SK-N-SH treated with all-trans-retinoic acid at 6 μM for 48 hours (cell line): ENCODE results near the gene RAB44.

ENCODE experiments used
- ATAC-seq: fragments of 200-7000 bp; cut with Tn5 transposase; 3 replicates; pipeline ENCODE4 v1.9.1; 2020; ENCODE audit warnings: mild to moderate bottlenecking, moderate library complexity
- ARNTL ChIP-seq: fragments of 450-650 bp; formaldehyde crosslinking; IDR thresholded peaks from 2 replicates; pipeline ENCODE4 v1.5.0; 2020; ENCODE audit warnings: low read depth, mild to moderate bottlenecking, moderate library complexity, borderline replicate concordance
- BACH2 ChIP-seq: fragments of 250-450 bp; sonication (Bioruptor Pico); IDR thresholded peaks from 2 replicates; pipeline ENCODE4 v1.9.0; 2021; ENCODE audit warnings: mild to moderate bottlenecking, borderline replicate concordance
- CREB5 ChIP-seq: fragments of 250-450 bp; sonication (Bioruptor Pico); IDR thresholded peaks from 2 replicates; pipeline ENCODE4 v1.5.1; 2020; ENCODE audit warnings: low read depth, mild to moderate bottlenecking, moderate library complexity
- CSDC2 ChIP-seq: fragments of 250-450 bp; sonication (Bioruptor Pico); IDR thresholded peaks from 2 replicates; pipeline ENCODE4 v1.5.0; 2020; ENCODE audit warnings: mild to moderate bottlenecking, moderate library complexity
- ESRRG ChIP-seq: fragments of 250-450 bp; sonication (Bioruptor Pico); IDR thresholded peaks from 2 replicates; pipeline ENCODE4 v1.6.1; 2021; ENCODE audit warnings: mild to moderate bottlenecking
- GLIS3 ChIP-seq: fragments of 250-450 bp; sonication (Bioruptor Pico); IDR thresholded peaks from 2 replicates; pipeline ENCODE4 v1.5.0; 2020; ENCODE audit warnings: mild to moderate bottlenecking, moderate library complexity
- ISL1 ChIP-seq: fragments of 250-450 bp; sonication (Bioruptor Pico); IDR thresholded peaks from 2 replicates; pipeline ENCODE4 v2.1.2; 2022; ENCODE audit warnings: mild to moderate bottlenecking, moderate library complexity
- PPARA ChIP-seq: fragments of 250-450 bp; sonication (Bioruptor Pico); IDR thresholded peaks from 2 replicates; pipeline ENCODE4 v1.5.0; 2020; ENCODE audit warnings: mild to moderate bottlenecking, borderline replicate concordance
- RARB ChIP-seq: fragments of 250-450 bp; sonication (Bioruptor Pico); IDR thresholded peaks from 2 replicates; pipeline ENCODE4 v1.8.0; 2021; ENCODE audit warnings: mild to moderate bottlenecking, moderate library complexity
- SNAI2 ChIP-seq: fragments of 250-450 bp; sonication (Bioruptor Pico); IDR thresholded peaks from 2 replicates; pipeline ENCODE4 v1.5.0; 2020; ENCODE audit warnings: mild to moderate bottlenecking, moderate library complexity
- TCF4 ChIP-seq: fragments of 250-450 bp; sonication (Bioruptor Pico); IDR thresholded peaks from 2 replicates; pipeline ENCODE4 v1.8.0; 2021; ENCODE audit warnings: mild to moderate bottlenecking, moderate library complexity, borderline replicate concordance
- TOX ChIP-seq: fragments of 250-450 bp; sonication (Bioruptor Pico); IDR thresholded peaks from 2 replicates; pipeline ENCODE4 v1.8.0; 2021; ENCODE audit warnings: mild to moderate bottlenecking, moderate library complexity, borderline replicate concordance
- ZC3H10 ChIP-seq: fragments of 250-450 bp; sonication (Bioruptor Pico); IDR thresholded peaks from 2 replicates; pipeline ENCODE4 v1.5.1; 2021; ENCODE audit warnings: mild to moderate bottlenecking, moderate library complexity
- ZFP3 ChIP-seq: fragments of 250-450 bp; sonication (Bioruptor Pico); IDR thresholded peaks from 2 replicates; pipeline ENCODE4 v1.5.0; 2020; ENCODE audit warnings: mild to moderate bottlenecking, moderate library complexity
- ZNF565 ChIP-seq: fragments of 450-650 bp; formaldehyde crosslinking; conservative IDR thresholded peaks from 2 replicates; pipeline ENCODE4 v1.5.0; 2020; ENCODE audit warnings: low read depth, mild to moderate bottlenecking, moderate library complexity
- ZNF70 ChIP-seq: fragments of 450-650 bp; formaldehyde crosslinking; IDR thresholded peaks from 2 replicates; pipeline ENCODE4 v1.5.0; 2020; ENCODE audit warnings: mild to moderate bottlenecking, moderate library complexity
- ZNF8 ChIP-seq: fragments of 450-650 bp; formaldehyde crosslinking; IDR thresholded peaks from 2 replicates; pipeline ENCODE4 v1.5.0; 2020; ENCODE audit warnings: mild to moderate bottlenecking, moderate library complexity
- TF ChIP-seq, protein P1 (sequence below): fragments of 250-450 bp; sonication (Bioruptor Pico); IDR thresholded peaks from 2 replicates; pipeline ENCODE4 v1.8.0; 2020; ENCODE audit warnings: mild to moderate bottlenecking, moderate library complexity, borderline replicate concordance
- TF ChIP-seq, protein P2 (sequence below): fragments of 250-450 bp; sonication (Bioruptor Pico); IDR thresholded peaks from 2 replicates; pipeline ENCODE4 v1.8.0; 2021; ENCODE audit warnings: low read depth, mild to moderate bottlenecking, moderate library complexity, borderline replicate concordance
- TF ChIP-seq, protein P3 (sequence below): fragments of 250-450 bp; sonication (Bioruptor Pico); IDR thresholded peaks from 2 replicates; pipeline ENCODE4 v1.5.0; 2020; ENCODE audit warnings: mild to moderate bottlenecking, moderate library complexity

The RAB44 gene

DNA sequence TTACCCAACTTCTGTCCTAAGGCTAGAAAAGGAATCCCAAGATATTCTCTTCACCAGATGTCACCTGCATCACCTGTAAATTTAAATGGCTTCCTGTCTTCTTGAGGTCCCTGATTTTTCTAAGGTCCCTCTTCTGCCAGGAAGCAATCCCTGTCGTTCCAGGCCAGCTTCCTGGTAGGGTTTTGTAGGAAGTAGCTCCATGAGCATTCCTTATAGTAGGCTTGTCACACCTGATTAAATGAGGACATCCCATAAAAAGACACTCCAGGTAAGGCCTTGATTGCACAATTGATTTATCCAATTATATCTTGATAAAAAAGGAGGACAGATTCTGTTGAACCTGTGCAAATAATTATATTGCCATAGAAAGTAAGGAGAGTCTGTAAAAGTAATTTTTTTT is 8.7 kb downstream of the RAB44 start:
- ATAC-seq, result no peak
- TF ChIP-seq, protein P1, sequence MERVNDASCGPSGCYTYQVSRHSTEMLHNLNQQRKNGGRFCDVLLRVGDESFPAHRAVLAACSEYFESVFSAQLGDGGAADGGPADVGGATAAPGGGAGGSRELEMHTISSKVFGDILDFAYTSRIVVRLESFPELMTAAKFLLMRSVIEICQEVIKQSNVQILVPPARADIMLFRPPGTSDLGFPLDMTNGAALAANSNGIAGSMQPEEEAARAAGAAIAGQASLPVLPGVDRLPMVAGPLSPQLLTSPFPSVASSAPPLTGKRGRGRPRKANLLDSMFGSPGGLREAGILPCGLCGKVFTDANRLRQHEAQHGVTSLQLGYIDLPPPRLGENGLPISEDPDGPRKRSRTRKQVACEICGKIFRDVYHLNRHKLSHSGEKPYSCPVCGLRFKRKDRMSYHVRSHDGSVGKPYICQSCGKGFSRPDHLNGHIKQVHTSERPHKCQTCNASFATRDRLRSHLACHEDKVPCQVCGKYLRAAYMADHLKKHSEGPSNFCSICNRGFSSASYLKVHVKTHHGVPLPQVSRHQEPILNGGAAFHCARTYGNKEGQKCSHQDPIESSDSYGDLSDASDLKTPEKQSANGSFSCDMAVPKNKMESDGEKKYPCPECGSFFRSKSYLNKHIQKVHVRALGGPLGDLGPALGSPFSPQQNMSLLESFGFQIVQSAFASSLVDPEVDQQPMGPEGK (CRISPR knock-in tag), result no peak
- no peak for TF ChIP-seq TCF4
- no peak for TF ChIP-seq GLIS3 (CRISPR knock-in tag)
- TF ChIP-seq SNAI2, result no peak
- no peak for TF ChIP-seq ZNF565 (CRISPR knock-in tag)
- no peak for TF ChIP-seq ZC3H10
- no peak for TF ChIP-seq ISL1 (CRISPR knock-in tag)
- no peak for TF ChIP-seq PPARA (CRISPR knock-in tag)
- TF ChIP-seq, protein P2, sequence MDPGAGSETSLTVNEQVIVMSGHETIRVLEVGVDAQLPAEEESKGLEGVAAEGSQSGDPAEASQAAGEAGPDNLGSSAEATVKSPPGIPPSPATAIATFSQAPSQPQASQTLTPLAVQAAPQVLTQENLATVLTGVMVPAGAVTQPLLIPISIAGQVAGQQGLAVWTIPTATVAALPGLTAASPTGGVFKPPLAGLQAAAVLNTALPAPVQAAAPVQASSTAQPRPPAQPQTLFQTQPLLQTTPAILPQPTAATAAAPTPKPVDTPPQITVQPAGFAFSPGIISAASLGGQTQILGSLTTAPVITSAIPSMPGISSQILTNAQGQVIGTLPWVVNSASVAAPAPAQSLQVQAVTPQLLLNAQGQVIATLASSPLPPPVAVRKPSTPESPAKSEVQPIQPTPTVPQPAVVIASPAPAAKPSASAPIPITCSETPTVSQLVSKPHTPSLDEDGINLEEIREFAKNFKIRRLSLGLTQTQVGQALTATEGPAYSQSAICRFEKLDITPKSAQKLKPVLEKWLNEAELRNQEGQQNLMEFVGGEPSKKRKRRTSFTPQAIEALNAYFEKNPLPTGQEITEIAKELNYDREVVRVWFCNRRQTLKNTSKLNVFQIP (CRISPR knock-in tag), result no peak
- TF ChIP-seq, protein P3, sequence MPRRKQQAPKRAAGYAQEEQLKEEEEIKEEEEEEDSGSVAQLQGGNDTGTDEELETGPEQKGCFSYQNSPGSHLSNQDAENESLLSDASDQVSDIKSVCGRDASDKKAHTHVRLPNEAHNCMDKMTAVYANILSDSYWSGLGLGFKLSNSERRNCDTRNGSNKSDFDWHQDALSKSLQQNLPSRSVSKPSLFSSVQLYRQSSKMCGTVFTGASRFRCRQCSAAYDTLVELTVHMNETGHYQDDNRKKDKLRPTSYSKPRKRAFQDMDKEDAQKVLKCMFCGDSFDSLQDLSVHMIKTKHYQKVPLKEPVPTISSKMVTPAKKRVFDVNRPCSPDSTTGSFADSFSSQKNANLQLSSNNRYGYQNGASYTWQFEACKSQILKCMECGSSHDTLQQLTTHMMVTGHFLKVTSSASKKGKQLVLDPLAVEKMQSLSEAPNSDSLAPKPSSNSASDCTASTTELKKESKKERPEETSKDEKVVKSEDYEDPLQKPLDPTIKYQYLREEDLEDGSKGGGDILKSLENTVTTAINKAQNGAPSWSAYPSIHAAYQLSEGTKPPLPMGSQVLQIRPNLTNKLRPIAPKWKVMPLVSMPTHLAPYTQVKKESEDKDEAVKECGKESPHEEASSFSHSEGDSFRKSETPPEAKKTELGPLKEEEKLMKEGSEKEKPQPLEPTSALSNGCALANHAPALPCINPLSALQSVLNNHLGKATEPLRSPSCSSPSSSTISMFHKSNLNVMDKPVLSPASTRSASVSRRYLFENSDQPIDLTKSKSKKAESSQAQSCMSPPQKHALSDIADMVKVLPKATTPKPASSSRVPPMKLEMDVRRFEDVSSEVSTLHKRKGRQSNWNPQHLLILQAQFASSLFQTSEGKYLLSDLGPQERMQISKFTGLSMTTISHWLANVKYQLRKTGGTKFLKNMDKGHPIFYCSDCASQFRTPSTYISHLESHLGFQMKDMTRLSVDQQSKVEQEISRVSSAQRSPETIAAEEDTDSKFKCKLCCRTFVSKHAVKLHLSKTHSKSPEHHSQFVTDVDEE, result no peak
- no peak for TF ChIP-seq ZNF8
- TF ChIP-seq RARB (CRISPR knock-in tag), result no peak
- TF ChIP-seq CSDC2 (CRISPR knock-in tag), result no peak
- no peak for TF ChIP-seq CREB5 (CRISPR knock-in tag)
- TF ChIP-seq ESRRG (CRISPR knock-in tag), result no peak

DNA sequence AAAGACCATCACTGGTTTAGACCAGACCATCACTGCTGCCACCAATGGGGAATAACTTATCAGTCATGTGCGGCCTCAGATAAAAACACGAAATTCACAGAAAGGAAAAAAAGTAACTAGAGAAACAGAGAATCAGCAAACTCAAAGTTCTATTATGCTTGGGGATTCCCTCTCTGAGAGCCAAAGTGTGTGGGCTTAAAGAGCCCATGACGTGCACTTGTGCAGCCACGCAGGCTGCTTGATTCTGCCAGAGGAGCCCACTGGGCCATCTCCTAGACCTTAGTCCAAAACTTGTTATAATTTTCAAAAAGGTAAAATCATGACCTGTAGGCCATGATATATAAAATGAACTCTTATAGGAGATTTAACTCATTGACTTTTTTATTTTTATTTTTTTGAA is 15.2 kb downstream of the RAB44 start:
- ATAC-seq, result no peak
- TF ChIP-seq CREB5 (CRISPR knock-in tag) (no peak), ZNF70 (no peak), TOX (CRISPR knock-in tag) (no peak), ARNTL (no peak), BACH2 (CRISPR knock-in tag) (no peak), ESRRG (CRISPR knock-in tag) (no peak), ZFP3 (CRISPR knock-in tag) (no peak), TCF4 (no peak), ZC3H10 (no peak)
- TF ChIP-seq, protein P3, result no peak
